Measurements from ENCODE around the gene SARS1. TPM values are rescaled to one million over a fixed set of nuclear protein-coding genes. Genes with fewer than 3 reads are reported as not detected.

SARS1 gene
- total RNA-seq, 1 experiment from 2014 or later: 158 TPM

DNA sequence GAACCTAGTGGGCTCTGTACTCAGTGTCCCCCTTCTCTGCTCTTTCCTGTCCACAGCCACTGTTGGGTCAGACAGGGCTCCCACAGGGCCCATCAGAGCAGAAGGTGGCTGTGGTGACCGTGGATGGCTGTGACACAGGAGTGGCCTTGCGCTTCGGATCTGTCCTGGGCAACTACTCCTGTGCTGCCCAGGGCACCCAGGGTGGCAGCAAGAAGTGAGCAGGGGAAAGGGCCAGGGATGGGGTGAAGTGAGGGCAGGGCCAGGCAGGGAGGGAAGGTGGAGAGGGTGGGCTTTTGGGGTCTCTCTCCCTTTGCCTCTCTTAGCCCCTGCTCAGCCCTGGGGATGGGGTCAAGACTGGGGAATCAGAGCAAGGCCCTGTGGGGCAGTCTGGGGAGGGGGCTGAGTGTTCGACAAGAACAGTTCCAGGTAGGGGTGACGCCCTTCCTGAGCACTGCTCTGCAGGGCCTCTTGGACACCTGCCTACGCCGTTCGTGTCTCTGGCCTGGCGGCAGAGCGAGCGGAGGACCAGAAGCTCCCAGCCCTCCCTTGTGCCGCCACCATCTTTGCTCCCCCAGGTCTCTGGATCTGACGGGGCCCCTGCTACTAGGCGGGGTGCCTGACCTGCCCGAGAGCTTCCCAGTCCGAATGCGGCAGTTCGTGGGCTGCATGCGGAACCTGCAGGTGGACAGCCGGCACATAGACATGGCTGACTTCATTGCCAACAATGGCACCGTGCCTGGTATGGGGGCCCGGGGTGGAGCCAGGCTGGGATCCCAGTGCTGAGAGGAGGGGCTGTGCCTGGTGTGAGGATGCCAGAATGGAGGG lies 48.7 kb downstream of the SARS1 start:
- Histone ChIP-seq H3K9ac (ENCODE audit: low read length) (no peak overlapping the region), H3K9me3 (ENCODE audit: low read length) (no peaks in the 10 kb centered on the region), H3K27ac (ENCODE audit: low read length) (no peak overlapping the region), H3K4me3 (ENCODE audit: low read length) (no peak overlapping the region), H3K79me2 (ENCODE audit: low read length) (no peaks in the 10 kb centered on the region), H3F3A (ENCODE audit: low read length, unreplicated experiment) (no peaks in the 10 kb centered on the region), H3K4me1 (ENCODE audit: insufficient read depth, low read length) (peaks cover 13% of the 10 kb centered on the region), H2AFZ (ENCODE audit: low read length) (no peak overlapping the region), H3K36me3 (ENCODE audit: low read depth, low read length) (no peaks in the 10 kb centered on the region), H3K4me2 (ENCODE audit: low read length) (no peak overlapping the region), H3K27me3 (ENCODE audit: low read length) (no peaks in the 10 kb centered on the region), H4K20me1 (ENCODE audit: low read length) (no peaks in the 10 kb centered on the region), H3K9me2 (replicated peaks; ENCODE audit: low read length) (no peaks in the 10 kb centered on the region)
- TF ChIP-seq EZH2 (IDR thresholded peaks at IDR 0.05; ENCODE audit: low read length, unreplicated experiment): no peak
- TF ChIP-seq, protein P1, sequence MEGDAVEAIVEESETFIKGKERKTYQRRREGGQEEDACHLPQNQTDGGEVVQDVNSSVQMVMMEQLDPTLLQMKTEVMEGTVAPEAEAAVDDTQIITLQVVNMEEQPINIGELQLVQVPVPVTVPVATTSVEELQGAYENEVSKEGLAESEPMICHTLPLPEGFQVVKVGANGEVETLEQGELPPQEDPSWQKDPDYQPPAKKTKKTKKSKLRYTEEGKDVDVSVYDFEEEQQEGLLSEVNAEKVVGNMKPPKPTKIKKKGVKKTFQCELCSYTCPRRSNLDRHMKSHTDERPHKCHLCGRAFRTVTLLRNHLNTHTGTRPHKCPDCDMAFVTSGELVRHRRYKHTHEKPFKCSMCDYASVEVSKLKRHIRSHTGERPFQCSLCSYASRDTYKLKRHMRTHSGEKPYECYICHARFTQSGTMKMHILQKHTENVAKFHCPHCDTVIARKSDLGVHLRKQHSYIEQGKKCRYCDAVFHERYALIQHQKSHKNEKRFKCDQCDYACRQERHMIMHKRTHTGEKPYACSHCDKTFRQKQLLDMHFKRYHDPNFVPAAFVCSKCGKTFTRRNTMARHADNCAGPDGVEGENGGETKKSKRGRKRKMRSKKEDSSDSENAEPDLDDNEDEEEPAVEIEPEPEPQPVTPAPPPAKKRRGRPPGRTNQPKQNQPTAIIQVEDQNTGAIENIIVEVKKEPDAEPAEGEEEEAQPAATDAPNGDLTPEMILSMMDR (conservative IDR thresholded peaks at IDR 0.05; ENCODE audit: low read depth, low read length): no peak
- no peak for TF ChIP-seq EZH2phosphoT487 (IDR thresholded peaks at IDR 0.05; ENCODE audit: borderline replicate concordance, low read length)
- POLR2A ChIA-PET (ENCODE audit: unreplicated experiment): no interaction called here
- intact Hi-C loops (cut with micrococcal nuclease): loop anchor here (1.0 kb wide), 3 partner anchors 12 to 173 kb away; no protein-coding TSS in a partner anchor
- BruUV-seq (replicated peaks): no TSS peak
- CTCF ChIA-PET: interaction anchor here (0.6 kb wide), 1 partner anchor 137 kb away, joined by 6 read pairs; no protein-coding TSS in a partner anchor
- ATAC-seq (no peak), DNase-seq (no peak)

GRCh38 chr1:109263234-109263596 lies 49.5 kb downstream of the SARS1 start:
- Histone ChIP-seq H3K4me2 (ENCODE audit: low read length) (no peak overlapping the region), H4K20me1 (ENCODE audit: low read length) (no peaks in the 10 kb centered on the region), H2AFZ (ENCODE audit: low read length) (no peak overlapping the region), H3K9me3 (ENCODE audit: low read length) (no peaks in the 10 kb centered on the region), H3K36me3 (ENCODE audit: low read depth, low read length) (no peaks in the 10 kb centered on the region), H3F3A (ENCODE audit: low read length, unreplicated experiment) (no peaks in the 10 kb centered on the region), H3K27me3 (ENCODE audit: low read length) (no peaks in the 10 kb centered on the region), H3K79me2 (ENCODE audit: low read length) (no peaks in the 10 kb centered on the region), H3K4me3 (ENCODE audit: low read length) (no peak overlapping the region), H3K4me1 (ENCODE audit: insufficient read depth, low read length) (peaks cover 10% of the 10 kb centered on the region), H3K27ac (ENCODE audit: low read length) (no peak overlapping the region), H3K9ac (ENCODE audit: low read length) (no peak overlapping the region), H3K9me2 (replicated peaks; ENCODE audit: low read length) (no peaks in the 10 kb centered on the region)
- POLR2A ChIA-PET (ENCODE audit: unreplicated experiment): no interaction called here
- CTCF ChIA-PET: interaction anchor here (1.2 kb wide), 1 partner anchor 62 kb away, joined by 4 read pairs; no protein-coding TSS in a partner anchor
- TF ChIP-seq, protein P1 (conservative IDR thresholded peaks at IDR 0.05; ENCODE audit: low read depth, low read length): no peak
- TF ChIP-seq EZH2phosphoT487 (IDR thresholded peaks at IDR 0.05; ENCODE audit: borderline replicate concordance, low read length) (no peak), EZH2 (IDR thresholded peaks at IDR 0.05; ENCODE audit: low read length, unreplicated experiment) (no peak)
- intact Hi-C loops (cut with micrococcal nuclease): loop anchor here (1.0 kb wide), 3 partner anchors 11 to 174 kb away; no protein-coding TSS in a partner anchor
- no TSS peak for BruUV-seq (replicated peaks)
- no peak for DNase-seq
- peak; percentile 2; the same call in 1 of the 2 replicates for ATAC-seq
